K562 (cell line): ENCODE results near the gene COLEC12. TPM values are rescaled to one million over a fixed set of nuclear protein-coding genes. Genes with fewer than 3 reads are reported as not detected.

ENCODE experiments used
- ATAC-seq: fragments of 200-7000 bp; cut with Tn5 transposase; 3 replicates; pipeline ENCODE4 v1.9.1; 2020; ENCODE audit warnings: moderate library complexity
- BruUV-seq: library from RNA; stranded (reverse); fragments of 400-500 nt; replicated peaks from 2 replicates; lab custom pipeline; 2021; lab: Mats Ljungman, UMichigan
- CTCF ChIA-PET: fragments of 300-600 bp; formaldehyde crosslinking; extraction: SDS; loops from one replicate; lab custom pipeline; 2021; ENCODE audit warnings: low intra/inter-chr PET ratio; lab: Yijun Ruan, JAX
- POLR2A ChIA-PET: fragments of 300-600, 350-650 bp; sonication (Branson Sonifier 250); formaldehyde crosslinking; extraction: SDS; loops from one replicate; lab custom pipeline; 2021; ENCODE audit warnings: antibody characterized with exemption, inconsistent platforms; lab: Yijun Ruan, JAX
- DNase-seq, 4 experiments: peaks; one replicate each; pipeline versions ENCODE4 v3.0.0 to v3.0.0-alpha.2; 2011 to 2018; ENCODE audit warnings: low spot score in 3 of 4, mixed read lengths in 3 of 4; ENCODE audit errors: extremely low read depth in 1 of 4
- FAIRE-seq: peaks from 2 replicates; lab custom pipeline; 2011; peaks lifted over from hg19 to GRCh38; lab: Jason Lieb, UNC
- H2AFZ ChIP-seq: 2 replicates; pipeline ENCODE4 v1.6.0; 2011; ENCODE audit warnings: low read depth, low read length, control low read depth, inconsistent platforms
- H3K27ac ChIP-seq: fragments of 200-600 bp; 3 replicates; pipeline ENCODE4 v1.8.0; 2011; ENCODE audit warnings: low read depth, mild to moderate bottlenecking, control low read depth, inconsistent platforms, low read length, moderate library complexity, mixed read lengths; ENCODE audit errors: extremely low read depth
- H3K27me3 ChIP-seq, 2 experiments: fragments of 300-600 bp in 1 of 2; 2 replicates in 1 of 2; 3 replicates in 1 of 2; pipeline versions ENCODE4 v1.6.0 to v1.8.0; 2011; ENCODE audit warnings: inconsistent platforms in 2 of 2, low read length in 2 of 2, mild to moderate bottlenecking in 1 of 2, mixed read lengths in 1 of 2, moderate library complexity in 1 of 2; ENCODE audit not compliant: control insufficient read depth in 2 of 2, insufficient read depth in 2 of 2
- H3K36me3 ChIP-seq: fragments of 300-600 bp; 3 replicates; pipeline ENCODE4 v1.8.0; 2011; ENCODE audit warnings: mild to moderate bottlenecking, low read length, inconsistent platforms; ENCODE audit not compliant: control insufficient read depth, insufficient read depth
- H3K4me1 ChIP-seq, 2 experiments: fragments of 200-600 bp in 1 of 2; replicated peaks in 1 of 2; 2 replicates in 1 of 2; 3 replicates in 1 of 2; pipeline versions ENCODE4 v1.5.1 to v1.8.0; 2011; ENCODE audit warnings: inconsistent platforms in 2 of 2, low read length in 2 of 2, mild to moderate bottlenecking in 1 of 2, mixed read lengths in 1 of 2, moderate library complexity in 1 of 2; ENCODE audit not compliant: control insufficient read depth in 2 of 2, insufficient read depth in 2 of 2
- H3K4me2 ChIP-seq: 2 replicates; pipeline ENCODE4 v1.6.1; 2011; ENCODE audit warnings: low read length, control low read depth, inconsistent platforms, mixed read lengths; ENCODE audit not compliant: insufficient read depth
- H3K4me3 ChIP-seq: fragments of 200-600 bp; sonication (generic), shearing (Covaris generic); 2 replicates; pipeline ENCODE4 v1.5.1; 2016; ENCODE audit warnings: control low read depth, inconsistent platforms
- H3K79me2 ChIP-seq: fragments of 200-600 bp; 3 replicates; pipeline ENCODE4 v1.8.0; 2011; ENCODE audit warnings: low read length, inconsistent platforms; ENCODE audit not compliant: control insufficient read depth, insufficient read depth
- H3K9ac ChIP-seq, 2 experiments: 2 replicates each; pipeline versions ENCODE4 v1.6.0 to v1.6.1; 2011; ENCODE audit warnings: low read depth in 2 of 2, low read length in 2 of 2, control low read depth in 1 of 2, inconsistent platforms in 1 of 2, mild to moderate bottlenecking in 1 of 2, mixed read lengths in 1 of 2; ENCODE audit not compliant: insufficient read depth in 1 of 2
- H3K9me1 ChIP-seq: one replicate; pipeline ENCODE4 v1.6.0; 2011; ENCODE audit warnings: inconsistent platforms, mild to moderate bottlenecking, low read length, moderate library complexity; ENCODE audit not compliant: control insufficient read depth, insufficient read depth
- H3K9me3 ChIP-seq: replicated peaks from 2 replicates; pipeline ENCODE4 v1.5.1; 2011; ENCODE audit warnings: low read depth, low read length, inconsistent platforms; ENCODE audit not compliant: control insufficient read depth, insufficient read depth
- H4K20me1 ChIP-seq: replicated peaks from 2 replicates; pipeline ENCODE4 v1.6.1; 2011; ENCODE audit warnings: low read length, inconsistent platforms, mixed read lengths; ENCODE audit not compliant: control insufficient read depth, insufficient read depth
- ATF3 ChIP-seq, 2 experiments: fragments of 450-650 bp in 1 of 2; sonication (generic) in 1 of 2; formaldehyde crosslinking in 1 of 2; IDR thresholded peaks in 1 of 2; conservative IDR thresholded peaks in 1 of 2; 2 replicates each; pipeline versions ENCODE4 v1.6.1 to v1.8.1; 2016 to 2023; ENCODE audit warnings: mild to moderate bottlenecking in 2 of 2, moderate library complexity in 2 of 2, inconsistent platforms in 1 of 2, missing genetic modification reagents in 1 of 2
- CBX8 ChIP-seq: fragments of 200-600 bp; sonication (generic); IDR thresholded peaks from 2 replicates; pipeline ENCODE4 v1.6.1; 2012; ENCODE audit warnings: borderline replicate concordance, mixed run types, low read depth, mild to moderate bottlenecking, moderate library complexity, mixed read lengths, low read length, control low read depth, inconsistent platforms; ENCODE audit not compliant: poor library complexity, severe bottlenecking; ENCODE audit errors: extremely low read depth
- CEBPG ChIP-seq, 3 experiments: fragments of 200-800 bp in 1 of 3; sonication (Bioruptor generic) in 1 of 3; sonication (generic) in 1 of 3; formaldehyde crosslinking in 1 of 3; IDR thresholded peaks in 2 of 3; conservative IDR thresholded peaks in 1 of 3; 2 replicates each; pipeline versions ENCODE4 v1.6.1 to v1.8.0; 2016 to 2022; ENCODE audit warnings: missing compliant biosample characterization in 2 of 3, missing genetic modification characterization in 2 of 3, mild to moderate bottlenecking in 1 of 3, missing genetic modification reagents in 1 of 3
- CREB1 ChIP-seq, 2 experiments: sonication (generic) in 1 of 2; formaldehyde crosslinking in 1 of 2; IDR thresholded peaks; 2 replicates each; pipeline versions ENCODE4 v1.6.1 to v1.8.0; 2012 to 2022; ENCODE audit warnings: inconsistent platforms in 1 of 2, mild to moderate bottlenecking in 1 of 2, missing genetic modification reagents in 1 of 2, moderate library complexity in 1 of 2
- FOSL1 ChIP-seq: fragments of 200-800 bp; sonication (Bioruptor generic); conservative IDR thresholded peaks from 2 replicates; pipeline ENCODE4 v1.6.1; 2016; ENCODE audit warnings: missing genetic modification characterization, missing compliant biosample characterization
- MTA3 ChIP-seq: fragments of 450-650 bp; formaldehyde crosslinking; IDR thresholded peaks from 2 replicates; pipeline ENCODE4 v1.6.1; 2017; ENCODE audit warnings: mild to moderate bottlenecking, borderline replicate concordance
- RCOR1 ChIP-seq, 2 experiments: IDR thresholded peaks; 2 replicates each; pipeline ENCODE4 v1.6.1; 2012; ENCODE audit warnings: low read depth in 2 of 2, low read length in 2 of 2, borderline replicate concordance in 1 of 2, improper control_type of control experiment in 1 of 2
- SPI1 ChIP-seq: IDR thresholded peaks from 2 replicates; pipeline ENCODE4 v1.6.1; 2011; ENCODE audit warnings: low read depth, low read length, control low read depth, borderline replicate concordance
- USF2 ChIP-seq: sonication (generic); formaldehyde crosslinking; IDR thresholded peaks from 2 replicates; pipeline ENCODE4 v1.5.0; 2020; ENCODE audit warnings: missing genetic modification reagents
- WGBS: fragments of 100-300 bp; shearing (Covaris generic); methylation state at CpG from one replicate; pipeline ENCODE4 v1.1.6; 2016; ENCODE audit warnings: low coverage, mixed read lengths; ENCODE audit not compliant: insufficient coverage; ENCODE audit errors: missing lambda C conversion rate; 5-methylcytosine and 5-hydroxymethylcytosine counted together
- in situ Hi-C: fragments of 300-500 bp; cut with MboI; formaldehyde crosslinking; loops from 4 replicates; pipeline ENCODE4 v1.15.0; 2018; ENCODE audit warnings: inconsistent platforms, mixed read lengths
- intact Hi-C: fragments of 100-400 bp; cut with micrococcal nuclease; formaldehyde crosslinking; loops from 2 replicates; pipeline ENCODE4 v1.14.2; 2022
- polyA plus RNA-seq, 8 experiments: library from polyadenylated mRNA; depleted of rRNA in 4 of 8; stranded (reverse) in 5 of 8; unstranded in 3 of 8; fragments of >200 nt; fragmentation: Nextera tagmentation in 2 of 8; fragmentation: Illumina TruSeq in 1 of 8; extraction: Ambion mirVana in 2 of 8; extraction: Trizol in 1 of 8; gene quantifications; 2 replicates each; pipeline versions ENCODE4 v1.2.1 to v1.2.3, GENCODE V29; 2011 to 2014; ENCODE audit warnings: inconsistent platforms in 1 of 8, missing spikeins in 1 of 8
- total RNA-seq, 7 experiments: library from RNA; depleted of rRNA in 6 of 7; stranded (reverse); fragments of >200 nt in 6 of 7; fragmentation: Illumina TruSeq in 2 of 7; extraction: Trizol in 2 of 7; gene quantifications; 2 replicates each; pipeline versions ENCODE4 v1.2.1 to v1.2.3, GENCODE V29; 2011 to 2021; ENCODE audit warnings: low replicate concordance in 1 of 7

Gene COLEC12
- total and polyA plus RNA-seq, 9 of the 15 experiments (the other 6 are each of a cell fraction or from before 2014, with no cell fraction given), result 0.04 TPM; not detected in 8

- BruUV-seq, result no TSS peak
- in situ Hi-C loops, result no loop called here
- TF ChIP-seq SPI1, result no peak
- no peak for TF ChIP-seq MTA3
- peak; percentile 59; the same call in 1 of the 2 replicates for TF ChIP-seq ATF3 (IDR thresholded peaks at IDR 0.05)
- no peak for TF ChIP-seq ATF3 (CRISPR knock-in tag; conservative IDR thresholded peaks at IDR 0.05)
- TF ChIP-seq CEBPG (CRISPR knock-in tag; IDR thresholded peaks at IDR 0.05), result no peak
- peak; percentile 62 to 67; a peak in 2 of 4 replicates for TF ChIP-seq CEBPG (tag; conservative IDR thresholded peaks at IDR 0.05 in 1 of 2, IDR thresholded peaks at IDR 0.05 in 1 of 2)
- no peak for TF ChIP-seq RCOR1 (IDR thresholded peaks at IDR 0.05; ENCODE audit: borderline replicate concordance in 1 of 2, low read depth in 2 of 2, low read length in 2 of 2)
- no peak for TF ChIP-seq USF2 (CRISPR knock-in tag)
- no peak for TF ChIP-seq FOSL1
- peak; percentile 2 for TF ChIP-seq CBX8
- TF ChIP-seq CREB1 (IDR thresholded peaks at IDR 0.05), result no peak
- TF ChIP-seq CREB1 (CRISPR knock-in tag; IDR thresholded peaks at IDR 0.05), result no peak
- Histone ChIP-seq H3K4me3 (no peak overlapping the region), H4K20me1 (0 out of 2 replicates have a peak, but pooled peaks cover 12% of the 10 kb centered on the region), H3K27ac (no peak overlapping the region), H3K9me3 (no peaks in the 10 kb centered on the region), H3K4me1 (peaks cover 5 to 7% of the 10 kb centered on the region in 2 experiments; a peak in 3 of 5 replicates), H3K27me3 (peaks cover 30 to 49% of the 10 kb centered on the region in 2 experiments), H2AFZ (no peak overlapping the region), H3K36me3 (no peaks in the 10 kb centered on the region), H3K9ac (no peak overlapping the region), H3K9me1 (no peaks in the 10 kb centered on the region), H3K79me2 (no peaks in the 10 kb centered on the region), H3K4me2 (no peak overlapping the region)
- ATAC-seq, result no peak
- ChIA-PET POLR2A (interaction anchor here (1.0 kb wide), 1 partner anchor 8 kb away, joined by 3 read pairs; no protein-coding TSS in a partner anchor), CTCF (no interaction called here)
- WGBS, result 13% methylated on average over 5 of the region's 5 CpGs
- DNase-seq, result no peak
- intact Hi-C loops, result no loop called here
- FAIRE-seq, result no peak
Measured at GRCh38 chr18:319720-320119, 180.8 kb downstream of the COLEC12 start.
